ENCODE data around the gene PSMF1. TPM values are rescaled to one million over a fixed set of nuclear protein-coding genes. Genes with fewer than 3 reads are reported as not detected.

PSMF1 gene
- total RNA-seq, 2 experiments from 2014 or later, result 143 to 178 TPM

GRCh38 chr20:1165941-1166340, 47.5 kb downstream of the PSMF1 start:
- intact Hi-C loops (cut with DNase I, micrococcal nuclease), result no loop called here
- H3K27me3 Mint-ChIP-seq, result no peaks in the 10 kb centered on the region
- CTCF ChIA-PET, result no interaction called here
- no peak for ATAC-seq
- H3K9me3 Mint-ChIP-seq (ENCODE audit: low read depth), result no peaks in the 10 kb centered on the region
- H3K4me3 Mint-ChIP-seq, result no peak overlapping the region
- no peaks in the 10 kb centered on the region for H3K4me1 Mint-ChIP-seq
- POLR2A ChIA-PET, result no interaction called here
- H3K27ac Mint-ChIP-seq, result no peak overlapping the region
- DNase-seq, result no peak
- peaks cover 66% of the 10 kb centered on the region for H3K36me3 Mint-ChIP-seq (ENCODE audit: low read depth)

- DNase-seq, result no peak
- ATAC-seq, result no peak
- no peak overlapping the region for H3K4me3 Mint-ChIP-seq
- H3K27me3 Mint-ChIP-seq, result no peaks in the 10 kb centered on the region
- intact Hi-C loops (cut with DNase I, micrococcal nuclease), result no loop called here
- H3K4me1 Mint-ChIP-seq, result no peaks in the 10 kb centered on the region
- POLR2A ChIA-PET, result no interaction called here
- H3K27ac Mint-ChIP-seq, result no peak overlapping the region
- CTCF ChIA-PET, result interaction anchor here (1.0 kb wide), 1 partner anchor 9 kb away, joined by 3 read pairs; no protein-coding TSS in a partner anchor
- no peaks in the 10 kb centered on the region for H3K9me3 Mint-ChIP-seq (ENCODE audit: low read depth)
- peaks cover 67% of the 10 kb centered on the region for H3K36me3 Mint-ChIP-seq (ENCODE audit: low read depth)
Observed at GRCh38 chr20:1166948-1167720, 48.7 kb downstream of the PSMF1 start.

GRCh38 chr20:1169224-1169623, 50.8 kb downstream of the PSMF1 start:
- DNase-seq (no peak), ATAC-seq (no peak)
- H3K27me3 Mint-ChIP-seq, result no peaks in the 10 kb centered on the region
- ChIA-PET POLR2A (no interaction called here), CTCF (no interaction called here)
- H3K36me3 Mint-ChIP-seq (ENCODE audit: low read depth), result peaks cover 65% of the 10 kb centered on the region
- no peak overlapping the region for H3K27ac Mint-ChIP-seq
- intact Hi-C loops (cut with DNase I, micrococcal nuclease), result no loop called here
- H3K4me1 Mint-ChIP-seq, result no peaks in the 10 kb centered on the region
- no peak overlapping the region for H3K4me3 Mint-ChIP-seq
- H3K9me3 Mint-ChIP-seq (ENCODE audit: low read depth), result no peaks in the 10 kb centered on the region

- Mint-ChIP-seq H3K9me3 (ENCODE audit: low read depth) (no peaks in the 10 kb centered on the region), H3K27me3 (no peaks in the 10 kb centered on the region), H3K36me3 (ENCODE audit: low read depth) (peaks cover 46% of the 10 kb centered on the region), H3K4me1 (no peaks in the 10 kb centered on the region), H3K27ac (no peak overlapping the region), H3K4me3 (no peak overlapping the region)
- DNase-seq (peak; percentile 54), ATAC-seq (no peak)
- intact Hi-C loops (cut with DNase I, micrococcal nuclease), result no loop called here
- ChIA-PET POLR2A (interaction anchor here (0.8 kb wide), 1 partner anchor 32 kb away, joined by 3 read pairs; the partner anchor contains the start of gene C20orf202), CTCF (interaction anchor here (0.6 kb wide), 1 partner anchor 147 kb away, joined by 3 read pairs; no protein-coding TSS in a partner anchor)
Observed at GRCh38 chr20:1171461-1172093, 53.2 kb downstream of the PSMF1 start.

GRCh38 chr20:1173698-1174097, 55.3 kb downstream of the PSMF1 start:
- H3K27ac Mint-ChIP-seq, result no peak overlapping the region
- no peaks in the 10 kb centered on the region for H3K4me1 Mint-ChIP-seq
- no peak overlapping the region for H3K4me3 Mint-ChIP-seq
- DNase-seq (no peak), ATAC-seq (no peak)
- intact Hi-C loops (cut with DNase I, micrococcal nuclease), result no loop called here
- H3K36me3 Mint-ChIP-seq (ENCODE audit: low read depth), result peaks cover 29% of the 10 kb centered on the region
- CTCF ChIA-PET, result no interaction called here
- H3K27me3 Mint-ChIP-seq, result no peaks in the 10 kb centered on the region
- no peaks in the 10 kb centered on the region for H3K9me3 Mint-ChIP-seq (ENCODE audit: low read depth)
- POLR2A ChIA-PET, result no interaction called here

GRCh38 chr20:1174787-1175186, 56.4 kb downstream of the PSMF1 start:
- Mint-ChIP-seq H3K4me3 (no peak overlapping the region), H3K4me1 (no peaks in the 10 kb centered on the region), H3K27me3 (no peaks in the 10 kb centered on the region), H3K9me3 (ENCODE audit: low read depth) (no peaks in the 10 kb centered on the region), H3K27ac (no peak overlapping the region), H3K36me3 (ENCODE audit: low read depth) (peaks cover 21% of the 10 kb centered on the region)
- no peak for DNase-seq
- ChIA-PET POLR2A (no interaction called here), CTCF (no interaction called here)
- no peak for ATAC-seq
- intact Hi-C loops (cut with DNase I, micrococcal nuclease), result no loop called here

GRCh38 chr20:1177680-1178079, 59.3 kb downstream of the PSMF1 start:
- ChIA-PET CTCF (interaction anchor here (1.1 to 1.5 kb wide), 2 partner anchors 35 to 53 kb away, joined by 3 to 4 read pairs; no protein-coding TSS in a partner anchor), POLR2A (no interaction called here)
- Mint-ChIP-seq H3K27ac (no peak overlapping the region), H3K27me3 (no peaks in the 10 kb centered on the region), H3K4me3 (no peak overlapping the region), H3K36me3 (ENCODE audit: low read depth) (peaks cover 3% of the 10 kb centered on the region), H3K4me1 (no peaks in the 10 kb centered on the region), H3K9me3 (ENCODE audit: low read depth) (no peaks in the 10 kb centered on the region)
- ATAC-seq, result no peak
- no peak for DNase-seq
- intact Hi-C loops (cut with DNase I, micrococcal nuclease), result no loop called here

GRCh38 chr20:1178103-1178502, 59.7 kb downstream of the PSMF1 start:
- ATAC-seq (no peak), DNase-seq (no peak)
- Mint-ChIP-seq H3K27me3 (peaks cover under 1% of the 10 kb centered on the region), H3K4me3 (no peak overlapping the region), H3K27ac (no peak overlapping the region), H3K36me3 (ENCODE audit: low read depth) (peaks cover 3% of the 10 kb centered on the region), H3K9me3 (ENCODE audit: low read depth) (no peaks in the 10 kb centered on the region), H3K4me1 (no peaks in the 10 kb centered on the region)
- intact Hi-C loops (cut with DNase I, micrococcal nuclease), result no loop called here
- POLR2A ChIA-PET, result no interaction called here
- CTCF ChIA-PET, result interaction anchor here (1.1 kb wide), 1 partner anchor 35 kb away, joined by 4 read pairs; no protein-coding TSS in a partner anchor

GRCh38 chr20:1178623-1179022, 60.2 kb downstream of the PSMF1 start:
- Mint-ChIP-seq H3K27me3 (peaks cover 4% of the 10 kb centered on the region), H3K36me3 (ENCODE audit: low read depth) (peaks cover 3% of the 10 kb centered on the region), H3K9me3 (ENCODE audit: low read depth) (no peaks in the 10 kb centered on the region), H3K27ac (no peak overlapping the region), H3K4me3 (no peak overlapping the region), H3K4me1 (no peaks in the 10 kb centered on the region)
- ChIA-PET POLR2A (no interaction called here), CTCF (interaction anchor here (1.1 kb wide), 1 partner anchor 34 kb away, joined by 4 read pairs; no protein-coding TSS in a partner anchor)
- DNase-seq (no peak), ATAC-seq (no peak)
- intact Hi-C loops (cut with DNase I, micrococcal nuclease), result no loop called here

- CTCF ChIA-PET, result no interaction called here
- intact Hi-C loops (cut with DNase I, micrococcal nuclease), result loop anchor here in 1 of 2 experiments (10.0 kb wide), 1 partner anchor 206 kb away; no protein-coding TSS in a partner anchor
- Mint-ChIP-seq H3K27me3 (peaks cover 17% of the 10 kb centered on the region), H3K27ac (no peak overlapping the region), H3K9me3 (ENCODE audit: low read depth) (no peaks in the 10 kb centered on the region), H3K4me1 (peaks cover 6% of the 10 kb centered on the region), H3K36me3 (ENCODE audit: low read depth) (peaks cover 2% of the 10 kb centered on the region), H3K4me3 (no peak overlapping the region)
- POLR2A ChIA-PET, result no interaction called here
- no peak for ATAC-seq
- DNase-seq, result no peak
Observed at GRCh38 chr20:1180949-1181348, 62.5 kb downstream of the PSMF1 start.

- ChIA-PET CTCF (no interaction called here), POLR2A (no interaction called here)
- intact Hi-C loops (cut with DNase I, micrococcal nuclease), result loop anchor here in 1 of 2 experiments (10.0 kb wide), 1 partner anchor 207 kb away; no protein-coding TSS in a partner anchor
- H3K36me3 Mint-ChIP-seq (ENCODE audit: low read depth), result peaks cover 2% of the 10 kb centered on the region
- ATAC-seq, result no peak
- H3K4me3 Mint-ChIP-seq, result no peak overlapping the region
- H3K27ac Mint-ChIP-seq, result no peak overlapping the region
- DNase-seq, result no peak
- peaks cover 22% of the 10 kb centered on the region for H3K27me3 Mint-ChIP-seq
- no peaks in the 10 kb centered on the region for H3K9me3 Mint-ChIP-seq (ENCODE audit: low read depth)
- H3K4me1 Mint-ChIP-seq, result peaks cover 6% of the 10 kb centered on the region
Observed at GRCh38 chr20:1182106-1182505, 63.7 kb downstream of the PSMF1 start.

- DNase-seq, result no peak
- Mint-ChIP-seq H3K27ac (no peak overlapping the region), H3K4me3 (no peak overlapping the region), H3K4me1 (peaks cover 6% of the 10 kb centered on the region), H3K27me3 (peaks cover 22% of the 10 kb centered on the region), H3K36me3 (ENCODE audit: low read depth) (peaks cover 2% of the 10 kb centered on the region), H3K9me3 (ENCODE audit: low read depth) (no peaks in the 10 kb centered on the region)
- intact Hi-C loops (cut with DNase I, micrococcal nuclease), result loop anchor here in 1 of 2 experiments (10.0 kb wide), 1 partner anchor 208 kb away; no protein-coding TSS in a partner anchor
- no peak for ATAC-seq
- ChIA-PET CTCF (interaction anchor here (0.8 kb wide), 1 partner anchor 30 kb away, joined by 3 read pairs; no protein-coding TSS in a partner anchor), POLR2A (no interaction called here)
Observed at GRCh38 chr20:1183153-1183552, 64.8 kb downstream of the PSMF1 start.

All from activated CD4-positive, alpha-beta T cell treated with anti-CD3 and anti-CD28 coated beads for 36 hours (primary cell).